ENCODE results near the gene FNDC3B. TPM values are rescaled to one million over a fixed set of nuclear protein-coding genes. Genes with fewer than 3 reads are reported as not detected.

Gene FNDC3B
- total RNA-seq, 4 donors from 2014 or later, result 59.8 to 72.6 (median 65.6) TPM

- intact Hi-C loops (cut with DNase I), result no loop called here
- WGBS, result 94% methylated on average over 11 of the region's 11 CpGs
- Histone ChIP-seq H3K36me3 (no peaks in the 10 kb centered on the region), H3K9me3 (no peaks in the 10 kb centered on the region), H3K4me1 (peaks cover 13 to 20% (median 20%) of the 10 kb centered on the region in 4 donors), H3K27me3 (no peaks in the 10 kb centered on the region), H3K4me3 (no peak overlapping the region), H3K27ac (replicated peaks in 1 of 4) (no peak overlapping the region)
- DNase-seq (ENCODE audit: extremely low spot score), result peak; percentile 39
- TF ChIP-seq, protein P1, sequence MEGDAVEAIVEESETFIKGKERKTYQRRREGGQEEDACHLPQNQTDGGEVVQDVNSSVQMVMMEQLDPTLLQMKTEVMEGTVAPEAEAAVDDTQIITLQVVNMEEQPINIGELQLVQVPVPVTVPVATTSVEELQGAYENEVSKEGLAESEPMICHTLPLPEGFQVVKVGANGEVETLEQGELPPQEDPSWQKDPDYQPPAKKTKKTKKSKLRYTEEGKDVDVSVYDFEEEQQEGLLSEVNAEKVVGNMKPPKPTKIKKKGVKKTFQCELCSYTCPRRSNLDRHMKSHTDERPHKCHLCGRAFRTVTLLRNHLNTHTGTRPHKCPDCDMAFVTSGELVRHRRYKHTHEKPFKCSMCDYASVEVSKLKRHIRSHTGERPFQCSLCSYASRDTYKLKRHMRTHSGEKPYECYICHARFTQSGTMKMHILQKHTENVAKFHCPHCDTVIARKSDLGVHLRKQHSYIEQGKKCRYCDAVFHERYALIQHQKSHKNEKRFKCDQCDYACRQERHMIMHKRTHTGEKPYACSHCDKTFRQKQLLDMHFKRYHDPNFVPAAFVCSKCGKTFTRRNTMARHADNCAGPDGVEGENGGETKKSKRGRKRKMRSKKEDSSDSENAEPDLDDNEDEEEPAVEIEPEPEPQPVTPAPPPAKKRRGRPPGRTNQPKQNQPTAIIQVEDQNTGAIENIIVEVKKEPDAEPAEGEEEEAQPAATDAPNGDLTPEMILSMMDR (IDR thresholded peaks at IDR 0.05), result no peak
- no peak for TF ChIP-seq POLR2A (IDR thresholded peaks at IDR 0.05; ENCODE audit: low read depth)
- TF ChIP-seq POLR2AphosphoS5 (IDR thresholded peaks at IDR 0.05), result no peak
- no peak for TF ChIP-seq EP300 (IDR thresholded peaks at IDR 0.05)
Measured at GRCh38 chr3:172188511-172188910, 149.1 kb downstream of the FNDC3B start.

DNA sequence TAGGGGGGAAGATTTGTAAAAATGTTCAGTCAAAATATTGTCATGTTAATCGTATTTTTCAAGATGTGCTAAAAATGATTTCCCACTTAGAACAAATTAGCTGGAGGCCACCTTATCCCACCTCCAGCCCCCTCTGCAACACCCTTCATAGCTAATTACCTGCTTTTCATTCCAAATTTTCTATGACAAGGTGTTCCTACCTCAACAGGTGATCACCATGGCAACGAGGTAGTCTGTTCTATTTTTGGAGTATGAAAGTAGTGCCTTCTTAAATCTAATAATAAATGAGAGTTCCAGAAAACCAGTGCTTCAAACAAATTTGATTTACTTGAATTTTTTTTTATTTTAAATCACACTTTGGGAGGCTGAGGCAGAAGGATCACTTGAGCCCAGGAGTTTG lies 149.8 kb downstream of the FNDC3B start:
- Histone ChIP-seq H3K27ac (replicated peaks in 1 of 4) (no peak overlapping the region), H3K27me3 (no peaks in the 10 kb centered on the region), H3K4me3 (no peak overlapping the region), H3K9me3 (no peaks in the 10 kb centered on the region), H3K36me3 (no peaks in the 10 kb centered on the region), H3K4me1 (peaks cover 7 to 20% (median 16%) of the 10 kb centered on the region in 4 donors)
- TF ChIP-seq, protein P1 (IDR thresholded peaks at IDR 0.05), result no peak
- TF ChIP-seq POLR2A (IDR thresholded peaks at IDR 0.05; ENCODE audit: low read depth), result no peak
- TF ChIP-seq POLR2AphosphoS5 (IDR thresholded peaks at IDR 0.05), result no peak
- no peak for TF ChIP-seq EP300 (IDR thresholded peaks at IDR 0.05)
- 90% methylated on average over 2 of the region's 2 CpGs for WGBS
- intact Hi-C loops (cut with DNase I), result no loop called here
- DNase-seq (ENCODE audit: extremely low spot score), result peak; percentile 19

- no peak overlapping the region for H3K27ac ChIP-seq (replicated peaks in 1 of 4)
- TF ChIP-seq EP300 (IDR thresholded peaks at IDR 0.05), result no peak
- no peak for TF ChIP-seq POLR2A (IDR thresholded peaks at IDR 0.05; ENCODE audit: low read depth)
- TF ChIP-seq POLR2AphosphoS5 (IDR thresholded peaks at IDR 0.05), result no peak
- H3K4me1 ChIP-seq, result peaks cover 8 to 20% (median 17%) of the 10 kb centered on the region in 4 donors
- peak; percentile 21 for DNase-seq (ENCODE audit: extremely low spot score)
- H3K9me3 ChIP-seq, result no peaks in the 10 kb centered on the region
- WGBS, result 81% methylated on average over 7 of the region's 7 CpGs
- intact Hi-C loops (cut with DNase I), result no loop called here
- no peak overlapping the region for H3K4me3 ChIP-seq
- no peaks in the 10 kb centered on the region for H3K27me3 ChIP-seq
- no peaks in the 10 kb centered on the region for H3K36me3 ChIP-seq
Measured at GRCh38 chr3:172189987-172190603, 150.7 kb downstream of the FNDC3B start.

DNA sequence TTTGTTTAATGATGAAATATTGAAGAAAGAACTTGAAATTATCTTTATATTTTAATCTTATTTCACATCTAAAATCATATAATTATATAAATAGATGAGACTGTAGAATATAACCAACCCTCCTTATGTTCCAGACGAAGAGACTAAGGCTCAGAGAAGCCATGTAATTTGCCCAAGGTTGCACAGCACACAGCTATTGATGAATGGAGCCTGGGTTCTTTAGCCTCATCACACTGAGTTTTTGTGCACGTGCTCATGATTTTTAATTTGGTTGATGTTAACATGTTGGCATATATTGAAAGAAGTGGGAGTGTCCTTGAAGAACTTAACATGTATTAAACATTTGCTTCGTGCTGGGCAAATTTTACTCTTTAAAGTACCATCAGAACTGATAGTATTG lies 151.6 kb downstream of the FNDC3B start:
- Histone ChIP-seq H3K4me1 (peaks cover 14 to 27% (median 22%) of the 10 kb centered on the region in 4 donors), H3K27ac (replicated peaks in 1 of 4) (no peak overlapping the region), H3K4me3 (no peak overlapping the region), H3K27me3 (no peaks in the 10 kb centered on the region), H3K36me3 (no peaks in the 10 kb centered on the region), H3K9me3 (no peaks in the 10 kb centered on the region)
- no peak for TF ChIP-seq POLR2A (IDR thresholded peaks at IDR 0.05; ENCODE audit: low read depth)
- TF ChIP-seq POLR2AphosphoS5 (IDR thresholded peaks at IDR 0.05), result no peak
- no peak for TF ChIP-seq EP300 (IDR thresholded peaks at IDR 0.05)
- TF ChIP-seq, protein P1 (IDR thresholded peaks at IDR 0.05), result no peak
- intact Hi-C loops (cut with DNase I), result no loop called here
- DNase-seq (ENCODE audit: extremely low spot score), result no peak
- 89% methylated on average over 3 of the region's 3 CpGs for WGBS

GRCh38 chr3:172191629-172192028 lies 152.3 kb downstream of the FNDC3B start:
- 92% methylated on average over 4 of the region's 4 CpGs for WGBS
- H3K27ac ChIP-seq (replicated peaks in 1 of 4), result no peak overlapping the region
- H3K4me1 ChIP-seq, result peaks cover 14 to 27% (median 22%) of the 10 kb centered on the region in 4 donors
- H3K9me3 ChIP-seq, result no peaks in the 10 kb centered on the region
- H3K27me3 ChIP-seq, result no peaks in the 10 kb centered on the region
- intact Hi-C loops (cut with DNase I), result no loop called here
- H3K36me3 ChIP-seq, result no peaks in the 10 kb centered on the region
- no peak overlapping the region for H3K4me3 ChIP-seq
- no peak for TF ChIP-seq POLR2A (IDR thresholded peaks at IDR 0.05; ENCODE audit: low read depth)
- no peak for TF ChIP-seq EP300 (IDR thresholded peaks at IDR 0.05)
- TF ChIP-seq, protein P1 (IDR thresholded peaks at IDR 0.05), result no peak
- TF ChIP-seq POLR2AphosphoS5 (IDR thresholded peaks at IDR 0.05), result no peak
- DNase-seq (ENCODE audit: extremely low spot score), result no peak

Measured in esophagus muscularis mucosa (tissue), 4 donors.